PC-9 (cell line): ENCODE data around the gene RAD51AP1. TPM values are rescaled to one million over a fixed set of nuclear protein-coding genes. Genes with fewer than 3 reads are reported as not detected.

Experiments
- BruUV-seq: library from RNA; stranded (reverse); fragments of 400-500 nt; replicated peaks from 2 replicates; lab custom pipeline; 2021; lab: Mats Ljungman, UMichigan
- CTCF ChIA-PET: fragments of 300-600 bp; sonication (Branson Sonifier 250); formaldehyde crosslinking; loops from one replicate; lab custom pipeline; 2022; ENCODE audit warnings: antibody characterized with exemption; lab: Charles Lee
- POLR2A ChIA-PET: fragments of 300-600 bp; sonication (Branson Sonifier 250); formaldehyde crosslinking; loops from one replicate; lab custom pipeline; 2022; ENCODE audit warnings: antibody characterized with exemption; ENCODE audit not compliant: unreplicated experiment; lab: Charles Lee
- DNase-seq, 2 experiments: peaks; one replicate each; pipeline versions ENCODE4 v3.0.0 to v3.0.0-alpha.2; 2015 to 2022; ENCODE audit warnings: mixed read lengths in 1 of 2
- H2AFZ ChIP-seq: fragments of 200-600 bp; sonication (generic); 2 replicates; pipeline ENCODE4 v1.8.1; 2017; ENCODE audit warnings: antibody characterized with exemption
- H3F3A ChIP-seq: fragments of 200-600 bp; sonication (generic); 2 replicates; pipeline ENCODE4 v1.8.1; 2017; ENCODE audit warnings: antibody characterized with exemption, mild to moderate bottlenecking, low read depth; ENCODE audit not compliant: insufficient read depth
- H3K27ac ChIP-seq: fragments of 200-600 bp; sonication (generic); 2 replicates; pipeline ENCODE4 v1.6.1; 2016; ENCODE audit warnings: mixed run types
- H3K27me3 ChIP-seq: fragments of 200-600 bp; sonication (generic); 2 replicates; pipeline ENCODE4 v1.6.1; 2016; ENCODE audit warnings: low read depth, mixed run types; ENCODE audit not compliant: insufficient read depth
- H3K36me3 ChIP-seq: fragments of 200-600 bp; sonication (generic); 2 replicates; pipeline ENCODE4 v1.6.1; 2016; ENCODE audit warnings: low read depth, mixed run types
- H3K4me1 ChIP-seq: fragments of 200-600 bp; sonication (generic); replicated peaks from 2 replicates; pipeline ENCODE4 v1.6.1; 2016; ENCODE audit warnings: mixed run types; ENCODE audit not compliant: insufficient read depth
- H3K4me2 ChIP-seq: fragments of 200-600 bp; sonication (generic); 2 replicates; pipeline ENCODE4 v1.6.1; 2017; ENCODE audit warnings: mixed run types
- H3K4me3 ChIP-seq: fragments of 200-600 bp; sonication (generic); 2 replicates; pipeline ENCODE4 v1.6.1; 2016; ENCODE audit warnings: mixed run types
- H3K79me2 ChIP-seq: fragments of 200-600 bp; sonication (generic); 2 replicates; pipeline ENCODE4 v1.6.1; 2017; ENCODE audit warnings: low read depth, mixed run types
- H3K9me2 ChIP-seq: fragments of 200-600 bp; sonication (generic); 2 replicates; pipeline ENCODE4 v1.8.1; 2017; ENCODE audit warnings: mild to moderate bottlenecking; ENCODE audit not compliant: insufficient read depth
- H3K9me3 ChIP-seq: fragments of 200-600 bp; sonication (generic); 2 replicates; pipeline ENCODE4 v1.8.1; 2016; ENCODE audit warnings: low read depth; ENCODE audit not compliant: insufficient read depth
- H4K20me1 ChIP-seq: fragments of 200-600 bp; sonication (generic); 2 replicates; pipeline ENCODE4 v1.8.1; 2017; ENCODE audit not compliant: insufficient read depth
- EZH2 ChIP-seq: fragments of 200-600 bp; sonication (generic); IDR thresholded peaks from 2 replicates; pipeline ENCODE4 v1.8.0; 2017; ENCODE audit warnings: antibody characterized with exemption, low read depth
- intact Hi-C: fragments of 100-400 bp; cut with micrococcal nuclease; formaldehyde crosslinking; loops from one replicate; pipeline ENCODE4 v1.10.0; 2022; ENCODE audit not compliant: unreplicated experiment
- total RNA-seq: library from RNA; stranded (reverse); gene quantifications from 2 replicates; pipeline ENCODE4 v1.2.3, GENCODE V29; 2021
- TF ChIP-seq, protein P1 (sequence below): fragments of 200-600 bp; sonication (generic); conservative IDR thresholded peaks from 2 replicates; pipeline ENCODE4 v1.6.1; 2017; ENCODE audit warnings: mixed run types, antibody characterized with exemption, mild to moderate bottlenecking, moderate library complexity

Gene RAD51AP1
- total RNA-seq, 1 experiment from 2014 or later = 54.7 TPM

DNA sequence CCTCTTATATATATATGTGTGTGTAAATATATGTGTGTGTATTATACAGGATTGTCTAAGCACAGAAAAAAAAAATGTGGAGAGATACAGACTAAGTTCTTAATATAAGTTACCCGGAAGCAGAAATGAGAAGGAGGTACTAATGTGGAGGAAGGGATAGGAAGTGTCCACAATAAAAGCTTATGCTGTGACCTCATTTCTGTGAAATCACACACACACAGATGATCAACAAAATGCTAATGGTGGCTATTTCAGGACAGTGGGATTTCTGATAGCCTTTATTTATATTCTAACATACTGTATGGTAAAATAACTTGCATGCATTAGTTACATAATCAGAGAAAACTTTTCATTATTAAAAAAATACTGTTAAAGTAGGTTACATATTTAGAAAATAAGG is 8.5 kb upstream of the RAD51AP1 start:
- ChIA-PET POLR2A (no interaction called here), CTCF (interaction anchor here (0.7 kb wide), 1 partner anchor 206 kb away, joined by 4 read pairs; no protein-coding TSS in a partner anchor)
- H3K4me2 ChIP-seq = no peak overlapping the region
- no peaks in the 10 kb centered on the region for H3K27me3 ChIP-seq
- no peak for DNase-seq
- intact Hi-C loops = no loop called here
- peaks cover 6% of the 10 kb centered on the region; the same call in 1 of the 2 replicates for H4K20me1 ChIP-seq
- H3K4me1 ChIP-seq = no peaks in the 10 kb centered on the region
- H3K79me2 ChIP-seq = no peaks in the 10 kb centered on the region
- no peak overlapping the region for H3K27ac ChIP-seq
- no peak overlapping the region for H2AFZ ChIP-seq
- no peak for TF ChIP-seq EZH2
- TF ChIP-seq, protein P1, sequence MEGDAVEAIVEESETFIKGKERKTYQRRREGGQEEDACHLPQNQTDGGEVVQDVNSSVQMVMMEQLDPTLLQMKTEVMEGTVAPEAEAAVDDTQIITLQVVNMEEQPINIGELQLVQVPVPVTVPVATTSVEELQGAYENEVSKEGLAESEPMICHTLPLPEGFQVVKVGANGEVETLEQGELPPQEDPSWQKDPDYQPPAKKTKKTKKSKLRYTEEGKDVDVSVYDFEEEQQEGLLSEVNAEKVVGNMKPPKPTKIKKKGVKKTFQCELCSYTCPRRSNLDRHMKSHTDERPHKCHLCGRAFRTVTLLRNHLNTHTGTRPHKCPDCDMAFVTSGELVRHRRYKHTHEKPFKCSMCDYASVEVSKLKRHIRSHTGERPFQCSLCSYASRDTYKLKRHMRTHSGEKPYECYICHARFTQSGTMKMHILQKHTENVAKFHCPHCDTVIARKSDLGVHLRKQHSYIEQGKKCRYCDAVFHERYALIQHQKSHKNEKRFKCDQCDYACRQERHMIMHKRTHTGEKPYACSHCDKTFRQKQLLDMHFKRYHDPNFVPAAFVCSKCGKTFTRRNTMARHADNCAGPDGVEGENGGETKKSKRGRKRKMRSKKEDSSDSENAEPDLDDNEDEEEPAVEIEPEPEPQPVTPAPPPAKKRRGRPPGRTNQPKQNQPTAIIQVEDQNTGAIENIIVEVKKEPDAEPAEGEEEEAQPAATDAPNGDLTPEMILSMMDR = no peak
- no peaks in the 10 kb centered on the region for H3K9me3 ChIP-seq
- no TSS peak for BruUV-seq
- H3K36me3 ChIP-seq = peaks cover 2% of the 10 kb centered on the region; the same call in 1 of the 2 replicates
- H3K9me2 ChIP-seq = no peaks in the 10 kb centered on the region
- H3K4me3 ChIP-seq = no peak overlapping the region
- H3F3A ChIP-seq = peaks cover 5% of the 10 kb centered on the region; the same call in 1 of the 2 replicates

DNA sequence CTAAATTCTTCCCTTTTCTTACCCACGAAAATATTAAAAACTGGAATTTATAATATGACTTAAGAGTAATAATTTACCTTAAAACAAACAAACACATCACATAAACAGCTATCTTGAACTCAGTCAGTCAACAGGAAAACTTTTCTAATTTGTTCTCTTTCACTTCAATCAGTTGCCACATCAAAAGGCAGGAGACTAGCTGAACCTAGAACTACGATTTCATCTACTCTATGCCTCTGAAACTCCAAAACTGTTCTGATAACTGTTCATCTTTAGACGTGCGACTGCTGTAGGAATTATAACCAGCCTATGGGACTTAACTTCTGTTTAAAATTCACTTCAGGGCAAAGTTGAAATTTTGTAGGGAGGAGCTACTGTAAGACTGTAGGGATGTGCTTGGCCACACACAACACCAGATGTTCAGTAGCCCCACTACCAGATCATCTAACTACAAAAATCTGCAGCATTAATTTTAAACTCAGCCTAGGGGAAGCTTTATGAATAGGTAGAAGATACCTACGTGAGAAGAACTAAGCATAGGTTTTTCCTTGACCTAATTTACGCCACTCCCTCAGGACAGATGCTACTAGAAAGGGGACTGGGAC is 7.6 kb upstream of the RAD51AP1 start:
- Histone ChIP-seq H3K79me2 (no peaks in the 10 kb centered on the region), H3K27me3 (no peaks in the 10 kb centered on the region), H3K9me3 (no peaks in the 10 kb centered on the region), H3K4me3 (no peak overlapping the region), H3K36me3 (no peaks in the 10 kb centered on the region), H3K27ac (no peak overlapping the region), H2AFZ (no peak overlapping the region), H4K20me1 (peaks cover 6% of the 10 kb centered on the region; the same call in 1 of the 2 replicates), H3K4me2 (no peak overlapping the region), H3K4me1 (no peaks in the 10 kb centered on the region), H3K9me2 (no peaks in the 10 kb centered on the region), H3F3A (no peaks in the 10 kb centered on the region; the same call in 1 of the 2 replicates)
- no peak for TF ChIP-seq EZH2
- TF ChIP-seq, protein P1 = no peak
- CTCF ChIA-PET = interaction anchor here (0.7 kb wide), 1 partner anchor 207 kb away, joined by 4 read pairs; no protein-coding TSS in a partner anchor
- intact Hi-C loops = no loop called here
- DNase-seq = no peak
- BruUV-seq = no TSS peak
- POLR2A ChIA-PET = no interaction called here

DNA sequence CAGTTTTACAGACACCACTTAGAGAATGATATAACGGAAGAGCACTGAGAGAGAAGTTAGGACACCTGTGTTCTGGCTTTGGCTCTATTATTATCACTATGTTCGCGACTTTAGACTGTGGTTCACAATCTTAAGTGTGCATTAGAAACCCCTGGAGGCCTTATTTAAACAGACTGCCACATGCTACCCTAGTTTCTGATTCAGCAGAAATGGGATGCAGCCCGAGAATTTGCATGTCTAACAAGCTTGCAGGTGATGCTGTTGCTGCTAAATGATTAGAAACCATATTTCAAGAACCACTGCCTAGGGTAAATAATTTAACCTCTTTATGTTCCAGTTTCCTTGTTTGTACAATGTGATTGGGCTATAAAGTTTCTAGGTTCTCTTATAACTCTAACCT is 3.6 kb upstream of the RAD51AP1 start:
- H3K4me2 ChIP-seq = no peak overlapping the region
- H3F3A ChIP-seq = 0 out of 2 replicates have a peak, but pooled peaks cover 3% of the 10 kb centered on the region
- no peak for DNase-seq
- ChIA-PET CTCF (no interaction called here), POLR2A (no interaction called here)
- H3K79me2 ChIP-seq = peaks cover 31% of the 10 kb centered on the region
- no peak overlapping the region for H2AFZ ChIP-seq
- no peaks in the 10 kb centered on the region for H3K9me2 ChIP-seq
- H3K36me3 ChIP-seq = no peaks in the 10 kb centered on the region
- intact Hi-C loops = loop anchor here (5.0 kb wide), 2 partner anchors 112 to 222 kb away; partner anchors contain the start of genes AKAP3 and NDUFA9
- no peak overlapping the region for H3K4me3 ChIP-seq
- TF ChIP-seq EZH2 = no peak
- TF ChIP-seq, protein P1 = no peak
- no TSS peak for BruUV-seq
- no peak overlapping the region for H3K27ac ChIP-seq
- H3K4me1 ChIP-seq = peaks cover 18% of the 10 kb centered on the region
- H4K20me1 ChIP-seq = peaks cover 6% of the 10 kb centered on the region; the same call in 1 of the 2 replicates
- H3K27me3 ChIP-seq = no peaks in the 10 kb centered on the region
- no peaks in the 10 kb centered on the region for H3K9me3 ChIP-seq
